ENCODE results near the gene ZNF789.

DNA sequence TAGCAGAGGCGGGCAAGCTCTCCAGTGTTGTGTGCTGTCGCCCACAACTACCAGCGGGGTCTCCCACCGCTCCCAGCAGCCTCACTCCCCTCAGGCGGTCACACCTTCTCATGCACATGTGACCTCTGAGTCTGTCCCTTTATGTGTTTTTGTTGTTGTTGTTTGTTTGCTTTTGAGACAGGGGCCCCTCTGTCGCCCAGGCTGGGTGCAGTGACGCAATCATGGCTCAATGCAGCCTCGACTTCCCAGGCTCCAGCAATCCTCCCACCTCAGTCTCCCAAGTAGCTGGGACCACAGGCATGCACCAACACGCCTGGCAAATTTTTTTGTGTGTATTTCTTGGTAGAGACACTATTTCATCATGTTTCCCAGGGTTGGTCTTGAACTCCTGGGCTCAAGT is 32.5 kb upstream of the ZNF789 start:
- no peak for TF ChIP-seq EZH2 (IDR thresholded peaks at IDR 0.05)
- TF ChIP-seq, protein P1, sequence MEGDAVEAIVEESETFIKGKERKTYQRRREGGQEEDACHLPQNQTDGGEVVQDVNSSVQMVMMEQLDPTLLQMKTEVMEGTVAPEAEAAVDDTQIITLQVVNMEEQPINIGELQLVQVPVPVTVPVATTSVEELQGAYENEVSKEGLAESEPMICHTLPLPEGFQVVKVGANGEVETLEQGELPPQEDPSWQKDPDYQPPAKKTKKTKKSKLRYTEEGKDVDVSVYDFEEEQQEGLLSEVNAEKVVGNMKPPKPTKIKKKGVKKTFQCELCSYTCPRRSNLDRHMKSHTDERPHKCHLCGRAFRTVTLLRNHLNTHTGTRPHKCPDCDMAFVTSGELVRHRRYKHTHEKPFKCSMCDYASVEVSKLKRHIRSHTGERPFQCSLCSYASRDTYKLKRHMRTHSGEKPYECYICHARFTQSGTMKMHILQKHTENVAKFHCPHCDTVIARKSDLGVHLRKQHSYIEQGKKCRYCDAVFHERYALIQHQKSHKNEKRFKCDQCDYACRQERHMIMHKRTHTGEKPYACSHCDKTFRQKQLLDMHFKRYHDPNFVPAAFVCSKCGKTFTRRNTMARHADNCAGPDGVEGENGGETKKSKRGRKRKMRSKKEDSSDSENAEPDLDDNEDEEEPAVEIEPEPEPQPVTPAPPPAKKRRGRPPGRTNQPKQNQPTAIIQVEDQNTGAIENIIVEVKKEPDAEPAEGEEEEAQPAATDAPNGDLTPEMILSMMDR (IDR thresholded peaks at IDR 0.05): no peak
- no peak for TF ChIP-seq EZH2phosphoT487 (IDR thresholded peaks at IDR 0.05)

Data from neural progenitor cell (in vitro differentiated cells).